ENCODE measurements around the gene HPCAL1.

Gene HPCAL1

DNA sequence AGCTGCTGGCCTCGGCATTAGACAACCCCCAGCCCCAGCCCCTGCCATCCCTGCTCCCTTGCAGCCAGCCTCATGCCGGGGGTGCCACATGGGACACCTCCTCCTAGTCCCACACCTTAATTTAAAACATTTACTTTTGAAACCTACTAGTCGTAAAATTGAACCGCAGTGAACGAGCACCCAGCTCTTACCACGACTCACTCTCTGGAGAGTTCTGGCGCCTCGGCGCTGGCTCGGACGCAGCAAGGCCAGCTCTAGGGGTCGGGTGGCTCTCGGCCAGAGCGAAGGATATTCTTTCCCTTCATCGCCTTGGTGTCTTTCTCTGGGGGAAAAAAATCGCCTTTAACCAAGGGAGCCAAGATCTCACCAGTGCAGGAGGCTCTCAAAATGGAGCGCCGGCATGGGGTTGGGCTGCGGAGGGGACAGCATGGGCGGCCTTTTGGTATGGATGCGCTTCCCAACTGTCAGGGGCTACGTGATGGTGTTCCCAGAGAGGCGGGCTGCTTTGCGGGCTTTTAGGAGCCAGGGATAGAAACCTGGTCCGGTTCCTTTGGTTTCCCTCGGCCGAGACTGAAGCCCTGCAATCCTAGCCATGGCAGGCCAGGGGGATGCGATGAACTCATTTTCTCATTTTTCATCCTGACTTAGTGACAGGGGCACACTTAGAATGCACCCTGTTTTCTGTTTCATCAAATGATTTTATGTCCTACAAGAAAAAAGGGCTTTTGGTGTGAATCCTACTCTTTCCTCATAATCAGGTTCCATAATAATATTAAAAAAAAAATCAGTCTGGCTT, 2.0 kb downstream of the HPCAL1 start:
- no peak for FAIRE-seq

DNA sequence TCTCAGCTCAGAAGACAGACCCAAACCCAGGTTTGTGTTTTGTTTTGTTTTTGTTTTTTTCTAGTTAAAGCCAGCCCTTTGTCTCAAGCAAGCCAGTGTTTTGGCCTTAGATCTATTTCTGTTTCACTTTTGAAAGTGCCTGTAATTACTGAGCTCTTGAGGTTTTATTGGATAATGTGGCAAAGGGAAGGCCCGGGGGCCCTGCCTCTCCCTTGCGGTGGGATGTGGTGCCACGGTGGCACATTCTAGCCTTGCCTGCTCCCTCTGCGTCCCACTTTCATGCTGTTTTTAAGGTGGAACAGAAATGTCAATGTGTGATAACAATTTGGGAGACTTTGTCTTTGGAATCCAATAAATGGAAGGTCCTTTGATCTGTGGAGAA, 2.5 kb downstream of the HPCAL1 start:
- FAIRE-seq: no peak

DNA sequence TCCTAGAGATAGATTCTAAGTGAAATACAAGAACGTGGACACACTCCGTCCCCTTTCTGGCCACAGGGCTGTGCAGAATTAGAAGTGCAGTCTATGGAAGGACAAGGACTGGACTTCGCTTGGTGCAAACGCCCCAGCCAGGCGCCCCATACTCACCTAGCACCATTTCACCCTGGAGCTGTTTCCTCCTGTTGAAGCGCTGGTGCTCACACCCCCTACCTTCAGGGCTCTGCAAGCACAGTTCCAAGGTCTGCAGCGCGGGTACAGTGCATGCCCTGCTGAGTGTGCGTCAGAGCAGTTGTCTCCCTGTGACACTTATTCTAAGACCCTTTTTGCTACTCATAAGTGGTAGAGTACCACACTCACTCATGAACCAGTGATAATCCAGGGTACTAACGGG, 3.0 kb downstream of the HPCAL1 start:
- no peak for FAIRE-seq

DNA sequence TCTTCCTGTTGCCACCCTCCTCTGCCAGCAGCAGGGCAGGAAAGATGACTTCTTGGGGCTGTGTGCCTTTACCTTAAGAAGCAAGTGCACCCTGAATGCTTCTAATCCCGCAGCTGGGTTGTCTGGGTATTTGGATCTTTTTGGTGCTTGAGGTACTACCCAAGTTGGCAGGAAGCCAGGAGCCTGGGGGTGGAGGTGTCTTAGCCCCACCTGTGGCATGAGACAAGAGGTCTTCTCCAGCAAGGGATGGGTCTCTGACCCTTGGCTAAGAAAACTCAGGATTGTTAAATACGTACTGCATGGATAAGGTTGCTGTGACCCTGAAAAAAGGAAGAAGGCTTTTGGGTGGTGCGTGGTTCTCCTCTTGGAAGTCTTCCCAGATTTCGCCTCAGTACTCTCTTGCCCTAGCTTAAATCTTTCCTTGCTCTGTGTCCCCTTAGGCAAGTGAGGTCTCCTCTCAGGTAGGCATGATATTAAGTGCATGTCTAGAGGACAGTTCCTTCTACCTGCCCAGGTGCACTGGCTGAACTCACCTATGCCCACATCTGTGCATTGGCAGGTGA, 4.3 kb downstream of the HPCAL1 start:
- no peak for FAIRE-seq

DNA sequence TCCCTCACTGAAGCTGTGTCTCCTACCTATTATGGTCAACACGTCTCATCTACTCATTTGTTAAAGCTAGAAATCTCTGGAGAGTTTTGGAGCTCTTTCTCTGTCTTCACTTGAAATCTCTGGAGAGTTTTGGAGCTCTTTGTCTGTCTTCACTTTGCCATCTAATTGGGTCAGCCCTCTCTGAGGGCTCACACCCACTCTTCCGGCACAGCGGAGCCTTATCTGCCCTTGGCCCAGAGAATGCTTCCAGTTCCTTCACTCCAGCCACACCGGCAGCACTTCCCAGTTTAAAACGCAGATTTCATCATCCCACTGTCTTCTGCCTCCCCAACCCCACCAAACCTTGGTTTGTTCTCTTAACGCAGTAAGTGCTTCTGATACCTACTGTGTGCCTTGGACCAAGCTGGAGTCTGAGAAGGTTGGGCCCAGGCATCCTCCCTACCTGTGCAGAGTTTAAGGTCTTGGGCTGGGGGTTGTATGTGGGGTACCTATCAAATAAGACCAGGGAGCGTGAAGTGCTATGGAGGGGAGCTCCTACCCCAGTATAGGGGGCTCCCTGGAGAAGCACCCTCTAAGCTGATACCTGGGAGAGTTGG, 5.0 kb downstream of the HPCAL1 start:
- no peak for FAIRE-seq

DNA sequence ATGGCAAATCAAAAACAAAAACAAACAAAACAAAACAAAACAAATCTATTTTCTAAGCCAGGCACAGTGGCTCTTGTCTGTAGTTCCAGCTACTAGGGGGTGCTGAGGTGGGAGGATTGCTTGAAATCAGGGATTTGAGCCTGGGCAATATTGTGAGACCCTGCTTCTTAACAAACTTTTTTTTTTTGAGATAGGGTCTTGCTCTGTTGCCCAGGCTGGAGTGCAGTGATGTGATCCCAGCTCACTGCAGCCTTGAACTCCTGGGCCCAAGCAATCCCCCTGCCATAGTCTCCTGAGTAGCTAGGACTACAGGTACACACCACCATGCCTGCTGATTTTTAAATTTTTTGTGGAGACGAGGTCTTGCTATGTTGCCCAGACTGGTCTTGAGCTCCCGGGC, 6.2 kb downstream of the HPCAL1 start:
- no peak for FAIRE-seq

GRCh38 chr2:10309286-10309685, 6.6 kb downstream of the HPCAL1 start:
- no peak for FAIRE-seq

DNA sequence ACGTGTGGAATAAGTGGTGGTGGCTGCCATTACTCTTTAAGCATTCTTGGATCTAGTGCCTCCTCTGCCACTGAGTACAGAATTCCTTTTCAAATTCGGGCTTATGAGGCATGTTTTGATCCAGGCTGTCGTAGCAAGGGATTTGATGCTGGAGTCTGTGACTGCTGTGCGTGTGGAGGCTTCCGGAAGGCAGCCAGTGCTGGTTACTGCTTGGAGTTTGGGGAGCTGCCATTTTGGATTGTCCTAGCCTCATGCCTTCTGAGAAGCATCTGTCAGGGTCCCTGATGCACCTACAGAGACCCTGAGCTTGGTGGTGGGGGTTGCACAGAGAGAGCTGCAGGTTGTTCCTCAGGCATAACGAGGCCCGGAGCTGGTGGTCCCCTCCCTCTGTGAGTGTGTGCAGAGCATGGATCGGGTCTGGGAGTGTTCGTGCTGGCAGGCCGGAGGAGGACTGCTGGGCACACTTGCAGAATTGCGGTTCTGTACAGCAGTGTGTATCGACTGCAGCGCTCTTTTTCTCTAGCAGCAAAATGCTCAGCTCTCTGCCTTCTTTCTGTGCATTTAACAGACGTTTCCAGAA, 7.7 kb downstream of the HPCAL1 start:
- no peak for FAIRE-seq

- FAIRE-seq: no peak
Observed at GRCh38 chr2:10311736-10312135, 9.0 kb downstream of the HPCAL1 start.

DNA sequence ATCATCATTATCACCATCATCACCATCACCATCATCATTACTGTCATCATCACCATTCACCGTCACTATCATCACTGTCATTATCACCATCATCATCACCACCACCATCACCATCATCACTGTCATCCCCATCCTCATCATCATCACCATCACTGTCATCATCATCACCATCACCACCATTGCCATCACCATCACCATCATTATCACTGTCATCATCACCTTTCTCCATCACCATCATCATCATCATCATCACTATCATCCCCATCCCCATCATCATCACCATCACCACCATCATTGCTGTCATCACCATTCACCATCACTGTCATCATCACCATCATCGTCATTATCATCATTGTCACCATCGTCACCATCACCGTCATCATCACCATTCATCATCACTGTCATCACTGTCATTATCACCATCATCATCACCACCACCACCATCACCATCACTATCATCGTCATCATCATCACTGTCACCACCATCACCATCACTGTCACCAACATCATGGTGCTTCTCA, 9.8 kb downstream of the HPCAL1 start:
- no peak for FAIRE-seq

GRCh38 chr2:10316336-10316735, 13.6 kb downstream of the HPCAL1 start:
- FAIRE-seq: no peak

DNA sequence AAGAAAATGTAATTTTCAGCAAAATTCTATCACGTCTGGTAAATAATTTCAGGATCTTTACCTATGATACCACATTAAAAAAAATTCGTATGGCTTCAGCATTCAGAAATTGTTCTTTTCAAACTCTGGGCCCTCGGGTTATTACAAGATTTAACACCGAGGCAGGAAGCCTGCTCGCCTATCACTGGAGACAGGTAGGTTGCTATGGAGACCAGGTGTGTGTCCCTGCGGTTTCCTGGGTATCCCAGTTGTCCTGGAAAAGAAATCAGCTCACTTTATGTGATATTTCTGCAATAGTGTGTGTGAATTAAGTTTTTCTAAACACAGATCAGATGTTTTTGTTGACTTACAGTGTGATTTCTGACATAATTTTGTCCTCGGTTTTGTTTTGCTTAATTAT, 14.2 kb downstream of the HPCAL1 start:
- FAIRE-seq: no peak

GRCh38 chr2:10317646-10318045, 14.9 kb downstream of the HPCAL1 start:
- no peak for FAIRE-seq

GRCh38 chr2:10318345-10318744, 15.6 kb downstream of the HPCAL1 start:
- FAIRE-seq: no peak

GRCh38 chr2:10319892-10320574, 17.3 kb downstream of the HPCAL1 start:
- no peak for FAIRE-seq

DNA sequence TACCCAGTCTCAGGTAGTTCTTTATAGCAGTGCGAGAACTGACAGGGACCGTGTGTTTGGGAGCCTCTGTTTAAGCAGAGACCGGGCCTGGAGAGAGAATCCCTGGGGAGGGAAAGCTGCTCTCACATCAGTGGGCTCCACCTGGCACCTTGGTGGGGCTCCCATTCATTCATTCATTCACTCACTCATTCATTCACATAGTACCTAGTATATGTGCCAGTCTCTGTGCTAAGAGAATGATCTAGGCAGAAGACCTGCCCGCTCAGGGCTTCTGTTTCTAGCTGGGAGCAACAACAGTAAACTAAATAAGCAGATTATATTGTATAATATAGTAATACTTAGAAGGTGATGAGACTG, 17.8 kb downstream of the HPCAL1 start:
- no peak for FAIRE-seq

GRCh38 chr2:10320933-10321332, 18.2 kb downstream of the HPCAL1 start:
- FAIRE-seq: no peak

DNA sequence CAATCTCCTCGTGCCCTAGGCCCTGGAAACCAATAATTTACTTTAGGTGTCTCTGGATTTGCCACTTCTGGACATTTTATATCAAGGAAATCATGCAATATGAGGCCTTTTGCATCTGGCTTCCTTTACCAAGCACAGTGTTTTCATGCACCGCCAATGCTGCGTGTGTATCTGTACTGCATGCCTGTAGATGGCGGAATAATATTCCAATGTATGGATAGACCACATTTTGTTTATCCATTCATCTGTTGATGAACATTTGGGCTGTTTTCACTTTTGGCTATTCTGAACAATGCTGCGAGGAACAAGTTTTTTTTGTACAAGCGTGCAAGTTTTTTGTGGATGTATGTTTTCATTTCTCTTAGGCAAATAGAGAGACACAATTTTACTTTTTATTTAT, 18.9 kb downstream of the HPCAL1 start:
- no peak for FAIRE-seq

DNA sequence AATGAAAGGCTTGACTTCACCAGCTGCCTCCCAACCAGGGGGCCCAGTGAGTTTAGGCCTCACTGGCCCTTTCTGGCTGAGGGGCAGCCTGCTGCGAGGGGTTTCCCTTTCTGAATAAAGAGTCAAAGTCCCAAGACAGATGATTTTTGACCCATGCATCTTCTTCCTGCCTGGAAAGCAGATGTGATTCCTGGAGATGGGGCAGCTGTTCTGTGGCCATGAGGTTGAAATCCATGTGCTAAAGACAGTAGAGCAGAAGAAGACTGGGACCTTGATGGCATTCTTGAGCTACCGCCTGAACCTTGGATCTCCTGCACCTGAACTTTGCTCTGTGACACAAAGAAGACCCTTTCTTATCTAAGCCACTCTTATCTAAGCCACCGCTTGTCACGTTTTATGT, 19.8 kb downstream of the HPCAL1 start:
- FAIRE-seq: no peak

- FAIRE-seq: no peak
Observed at GRCh38 chr2:10322973-10323372, 20.3 kb downstream of the HPCAL1 start.

DNA sequence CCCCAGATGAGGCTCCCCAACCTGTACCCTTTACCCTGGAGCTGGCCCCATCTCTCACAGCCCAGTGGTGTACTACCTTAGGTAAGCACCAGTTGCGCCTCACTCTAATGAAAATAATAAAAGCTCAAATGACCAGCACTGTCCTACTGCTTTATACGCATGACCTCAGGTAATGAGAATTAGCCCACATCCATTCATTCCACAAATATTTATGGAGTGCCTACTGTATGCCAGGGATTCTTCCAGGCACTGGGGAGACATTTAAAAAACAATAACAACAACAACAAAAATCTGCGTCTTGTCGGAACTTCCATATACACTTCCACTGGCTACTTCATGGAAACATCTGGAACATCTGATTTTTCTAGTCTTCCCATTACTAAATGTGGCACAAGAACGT, 20.8 kb downstream of the HPCAL1 start:
- no peak for FAIRE-seq

GRCh38 chr2:10324095-10324832, 21.6 kb downstream of the HPCAL1 start:
- no peak for FAIRE-seq

All from TTC549 (cell line).